IMR-90 (cell line): ENCODE measurements around the gene THAP6.

Experiments used
- BHLHE40 ChIP-seq: fragments of 150-350 bp; IDR thresholded peaks from 2 replicates; pipeline ENCODE4 v1.6.1; 2016; ENCODE audit warnings: mild to moderate bottlenecking, low read depth, low read length
- CEBPB ChIP-seq: IDR thresholded peaks from 2 replicates; pipeline ENCODE4 v1.6.1; 2012; ENCODE audit warnings: low read depth, low read length, improper control_type of control experiment
- CHD1 ChIP-seq: IDR thresholded peaks from 2 replicates; pipeline ENCODE4 v1.6.1; 2012; ENCODE audit warnings: low read depth, low read length, improper control_type of control experiment
- FOS ChIP-seq: fragments of 150-350 bp; IDR thresholded peaks from 2 replicates; pipeline ENCODE4 v1.6.1; 2016; ENCODE audit warnings: low read depth, low read length
- MAFK ChIP-seq: IDR thresholded peaks from 2 replicates; pipeline ENCODE4 v1.6.1; 2012; ENCODE audit warnings: low read depth, low read length, improper control_type of control experiment
- MXI1 ChIP-seq: IDR thresholded peaks from 2 replicates; pipeline ENCODE4 v1.6.1; 2012; ENCODE audit warnings: low read depth, mild to moderate bottlenecking, low read length, moderate library complexity, borderline replicate concordance
- NFE2L2 ChIP-seq: fragments of 150-350 bp; IDR thresholded peaks from 2 replicates; pipeline ENCODE4 v1.6.1; 2016; ENCODE audit warnings: low read depth, mild to moderate bottlenecking, low read length
- POLR2A ChIP-seq: IDR thresholded peaks from 2 replicates; pipeline ENCODE4 v1.6.1; 2012; ENCODE audit warnings: mild to moderate bottlenecking, low read depth, low read length
- RAD21 ChIP-seq: IDR thresholded peaks from 2 replicates; pipeline ENCODE4 v1.6.1; 2012; ENCODE audit warnings: low read length, improper control_type of control experiment
- RFX5 ChIP-seq: IDR thresholded peaks from 2 replicates; pipeline ENCODE4 v1.8.0; 2012; ENCODE audit warnings: low read depth, mild to moderate bottlenecking, low read length, moderate library complexity
- SMC3 ChIP-seq: fragments of 150-350 bp; IDR thresholded peaks from 2 replicates; pipeline ENCODE4 v1.6.1; 2016; ENCODE audit warnings: low read depth, mild to moderate bottlenecking, antibody characterized with exemption, low read length, moderate library complexity
- TF ChIP-seq, protein P1 (sequence below): conservative IDR thresholded peaks from 2 replicates; pipeline ENCODE4 v1.5.1; 2012; ENCODE audit warnings: mild to moderate bottlenecking, low read depth, low read length, improper control_type of control experiment

GRCh38 chr4:75561789-75562188 lies 47.5 kb downstream of the THAP6 start:
- TF ChIP-seq NFE2L2 (no peak), BHLHE40 (no peak), POLR2A (no peak), MXI1 (no peak), CEBPB (no peak), SMC3 (no peak), RAD21 (no peak), MAFK (no peak), RFX5 (no peak), FOS (no peak), CHD1 (no peak)
- TF ChIP-seq, protein P1, sequence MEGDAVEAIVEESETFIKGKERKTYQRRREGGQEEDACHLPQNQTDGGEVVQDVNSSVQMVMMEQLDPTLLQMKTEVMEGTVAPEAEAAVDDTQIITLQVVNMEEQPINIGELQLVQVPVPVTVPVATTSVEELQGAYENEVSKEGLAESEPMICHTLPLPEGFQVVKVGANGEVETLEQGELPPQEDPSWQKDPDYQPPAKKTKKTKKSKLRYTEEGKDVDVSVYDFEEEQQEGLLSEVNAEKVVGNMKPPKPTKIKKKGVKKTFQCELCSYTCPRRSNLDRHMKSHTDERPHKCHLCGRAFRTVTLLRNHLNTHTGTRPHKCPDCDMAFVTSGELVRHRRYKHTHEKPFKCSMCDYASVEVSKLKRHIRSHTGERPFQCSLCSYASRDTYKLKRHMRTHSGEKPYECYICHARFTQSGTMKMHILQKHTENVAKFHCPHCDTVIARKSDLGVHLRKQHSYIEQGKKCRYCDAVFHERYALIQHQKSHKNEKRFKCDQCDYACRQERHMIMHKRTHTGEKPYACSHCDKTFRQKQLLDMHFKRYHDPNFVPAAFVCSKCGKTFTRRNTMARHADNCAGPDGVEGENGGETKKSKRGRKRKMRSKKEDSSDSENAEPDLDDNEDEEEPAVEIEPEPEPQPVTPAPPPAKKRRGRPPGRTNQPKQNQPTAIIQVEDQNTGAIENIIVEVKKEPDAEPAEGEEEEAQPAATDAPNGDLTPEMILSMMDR = no peak
